ENCODE data around the gene BRS3. TPM values are rescaled to one million over a fixed set of nuclear protein-coding genes. Genes with fewer than 3 reads are reported as not detected.

The BRS3 gene
- total and polyA plus RNA-seq, 9 of the 15 experiments (the other 6 are each of a cell fraction or from before 2014, with no cell fraction given) = not detected

DNA sequence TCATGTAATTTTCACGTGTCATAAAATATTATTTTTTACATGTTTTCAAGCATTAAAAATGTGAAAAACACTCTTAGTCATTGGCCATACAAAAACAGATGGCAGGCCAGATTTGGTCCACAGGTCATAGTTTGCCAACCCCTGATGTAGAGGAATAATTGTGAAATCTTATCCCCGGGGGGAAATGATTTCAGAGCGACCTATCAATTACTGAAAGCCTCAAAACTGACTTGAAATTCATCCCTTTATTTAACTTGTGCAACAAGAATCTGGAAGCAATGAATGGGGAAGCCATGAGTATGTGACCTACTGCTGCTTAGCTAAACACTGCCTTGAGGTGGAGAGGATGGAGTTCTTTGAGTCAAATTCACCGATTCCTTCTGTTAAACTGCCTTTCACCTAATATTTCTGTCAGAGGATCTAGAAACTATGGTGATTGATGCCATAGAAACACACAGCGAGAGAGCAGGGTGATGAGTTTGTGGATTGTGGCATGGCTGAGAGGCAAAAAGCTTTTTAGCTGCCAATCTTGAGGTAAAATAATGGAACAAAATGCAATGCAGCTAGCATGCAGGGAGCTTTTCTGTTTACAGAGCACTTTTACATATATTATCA lies 30.3 kb upstream of the BRS3 start:
- Histone ChIP-seq H3K27me3 (ENCODE audit: control insufficient read depth in 2 of 2, insufficient read depth in 2 of 2, low read length in 2 of 2) (no peaks in the 10 kb centered on the region), H3K4me1 (replicated peaks in 1 of 2; ENCODE audit: control insufficient read depth in 2 of 2, insufficient read depth in 2 of 2, low read length in 2 of 2) (0 out of 5 replicates have a peak, but pooled peaks cover 0 to 3% of the 10 kb centered on the region in 2 experiments), H3K27ac (ENCODE audit: extremely low read depth, low read depth, low read length) (no peak overlapping the region), H3K9me3 (replicated peaks; ENCODE audit: control insufficient read depth, insufficient read depth, low read depth, low read length) (no peaks in the 10 kb centered on the region), H3K79me2 (ENCODE audit: control insufficient read depth, insufficient read depth, low read length) (no peaks in the 10 kb centered on the region), H3K36me3 (ENCODE audit: control insufficient read depth, insufficient read depth, low read length) (no peaks in the 10 kb centered on the region), H4K20me1 (replicated peaks; ENCODE audit: control insufficient read depth, insufficient read depth, low read length) (no peaks in the 10 kb centered on the region), H3K9me1 (ENCODE audit: control insufficient read depth, insufficient read depth, low read length) (no peaks in the 10 kb centered on the region), H2AFZ (ENCODE audit: low read depth, low read length) (no peak overlapping the region), H3K9ac (ENCODE audit: insufficient read depth in 1 of 2, low read depth in 2 of 2, low read length in 2 of 2) (no peak overlapping the region), H3K4me2 (ENCODE audit: insufficient read depth, low read length) (no peak overlapping the region), H3K4me3 (no peak overlapping the region)
- in situ Hi-C loops (cut with MboI) (no loop called here), intact Hi-C loops (cut with micrococcal nuclease) (no loop called here)
- WGBS (ENCODE audit: insufficient coverage, low coverage, missing lambda C conversion rate) = 1% methylated on average over 5 of the region's 5 CpGs
- ChIA-PET CTCF (ENCODE audit: low intra/inter-chr PET ratio) (no interaction called here), POLR2A (interaction anchor here (1.0 kb wide), 1 partner anchor 9 kb away, joined by 5 read pairs; no protein-coding TSS in a partner anchor)
- TF ChIP-seq ZBTB8A (IDR thresholded peaks at IDR 0.05; ENCODE audit: partially characterized antibody) = no peak
- TF ChIP-seq TRIM28 (IDR thresholded peaks at IDR 0.05) = no peak
- TF ChIP-seq ATF4 (CRISPR knock-in tag; IDR thresholded peaks at IDR 0.05) = no peak
- TF ChIP-seq, protein P1, sequence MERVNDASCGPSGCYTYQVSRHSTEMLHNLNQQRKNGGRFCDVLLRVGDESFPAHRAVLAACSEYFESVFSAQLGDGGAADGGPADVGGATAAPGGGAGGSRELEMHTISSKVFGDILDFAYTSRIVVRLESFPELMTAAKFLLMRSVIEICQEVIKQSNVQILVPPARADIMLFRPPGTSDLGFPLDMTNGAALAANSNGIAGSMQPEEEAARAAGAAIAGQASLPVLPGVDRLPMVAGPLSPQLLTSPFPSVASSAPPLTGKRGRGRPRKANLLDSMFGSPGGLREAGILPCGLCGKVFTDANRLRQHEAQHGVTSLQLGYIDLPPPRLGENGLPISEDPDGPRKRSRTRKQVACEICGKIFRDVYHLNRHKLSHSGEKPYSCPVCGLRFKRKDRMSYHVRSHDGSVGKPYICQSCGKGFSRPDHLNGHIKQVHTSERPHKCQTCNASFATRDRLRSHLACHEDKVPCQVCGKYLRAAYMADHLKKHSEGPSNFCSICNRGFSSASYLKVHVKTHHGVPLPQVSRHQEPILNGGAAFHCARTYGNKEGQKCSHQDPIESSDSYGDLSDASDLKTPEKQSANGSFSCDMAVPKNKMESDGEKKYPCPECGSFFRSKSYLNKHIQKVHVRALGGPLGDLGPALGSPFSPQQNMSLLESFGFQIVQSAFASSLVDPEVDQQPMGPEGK (CRISPR knock-in tag; IDR thresholded peaks at IDR 0.05; ENCODE audit: borderline replicate concordance) = no peak
- no peak for TF ChIP-seq MAFK (IDR thresholded peaks at IDR 0.05; ENCODE audit: low read length)
- no peak for TF ChIP-seq CREB1 (IDR thresholded peaks at IDR 0.05)
- no peak for TF ChIP-seq CREB1 (CRISPR knock-in tag; IDR thresholded peaks at IDR 0.05)
- TF ChIP-seq ZBTB1 (CRISPR knock-in tag; IDR thresholded peaks at IDR 0.05; ENCODE audit: borderline replicate concordance, low read depth) = no peak
- TF ChIP-seq ZNF507 (tag; conservative IDR thresholded peaks at IDR 0.05) = no peak
- ATAC-seq (no peak), DNase-seq (ENCODE audit: extremely low read depth in 1 of 4, low spot score in 3 of 4) (no peak), FAIRE-seq (no peak)
- BruUV-seq (replicated peaks) = no TSS peak
